Measurements from ENCODE around the gene CNTN5.

The CNTN5 gene

GRCh38 chr11:99192716-99193115 is 172.0 kb downstream of the CNTN5 start:
- no peak for DNase-seq
- Histone ChIP-seq H3K36me3 (replicated peaks) (no peaks in the 10 kb centered on the region), H3K27ac (no peak overlapping the region), H3K27me3 (replicated peaks) (no peaks in the 10 kb centered on the region), H3K4me3 (ENCODE audit: low read depth, low read length) (no peak overlapping the region)
- in situ Hi-C loops (cut with HindIII; ENCODE audit: low pct_ligation_motif_present, low sequenced_read_pairs) = no loop called here
- TF ChIP-seq CTCF (IDR thresholded peaks at IDR 0.05; ENCODE audit: low read depth, low read length, missing control alignments) = no peak

GRCh38 chr11:99197477-99197876 is 176.7 kb downstream of the CNTN5 start:
- Histone ChIP-seq H3K4me3 (ENCODE audit: low read depth, low read length) (no peak overlapping the region), H3K36me3 (replicated peaks) (no peaks in the 10 kb centered on the region), H3K27me3 (replicated peaks) (no peaks in the 10 kb centered on the region), H3K27ac (no peak overlapping the region)
- DNase-seq = no peak
- TF ChIP-seq CTCF (IDR thresholded peaks at IDR 0.05; ENCODE audit: low read depth, low read length, missing control alignments) = no peak
- in situ Hi-C loops (cut with HindIII; ENCODE audit: low pct_ligation_motif_present, low sequenced_read_pairs) = no loop called here

- in situ Hi-C loops (cut with HindIII; ENCODE audit: low pct_ligation_motif_present, low sequenced_read_pairs) = no loop called here
- no peak for DNase-seq
- no peak for TF ChIP-seq CTCF (IDR thresholded peaks at IDR 0.05; ENCODE audit: low read depth, low read length, missing control alignments)
- no peak overlapping the region for H3K27ac ChIP-seq
- H3K4me3 ChIP-seq (ENCODE audit: low read depth, low read length) = no peak overlapping the region
- H3K27me3 ChIP-seq (replicated peaks) = no peaks in the 10 kb centered on the region
- H3K36me3 ChIP-seq (replicated peaks) = no peaks in the 10 kb centered on the region
Observed at GRCh38 chr11:99198215-99198614, 177.5 kb downstream of the CNTN5 start.

GRCh38 chr11:99199341-99199740 is 178.6 kb downstream of the CNTN5 start:
- Histone ChIP-seq H3K36me3 (replicated peaks) (no peaks in the 10 kb centered on the region), H3K4me3 (ENCODE audit: low read depth, low read length) (no peak overlapping the region), H3K27ac (no peak overlapping the region), H3K27me3 (replicated peaks) (no peaks in the 10 kb centered on the region)
- TF ChIP-seq CTCF (IDR thresholded peaks at IDR 0.05; ENCODE audit: low read depth, low read length, missing control alignments) = no peak
- peak; percentile 27 for DNase-seq
- in situ Hi-C loops (cut with HindIII; ENCODE audit: low pct_ligation_motif_present, low sequenced_read_pairs) = no loop called here

GRCh38 chr11:99200720-99201119 is 180.0 kb downstream of the CNTN5 start:
- Histone ChIP-seq H3K27me3 (replicated peaks) (no peaks in the 10 kb centered on the region), H3K36me3 (replicated peaks) (no peaks in the 10 kb centered on the region), H3K27ac (no peak overlapping the region), H3K4me3 (ENCODE audit: low read depth, low read length) (no peak overlapping the region)
- no peak for DNase-seq
- in situ Hi-C loops (cut with HindIII; ENCODE audit: low pct_ligation_motif_present, low sequenced_read_pairs) = no loop called here
- no peak for TF ChIP-seq CTCF (IDR thresholded peaks at IDR 0.05; ENCODE audit: low read depth, low read length, missing control alignments)

- H3K27ac ChIP-seq = no peak overlapping the region
- no peak for TF ChIP-seq CTCF (IDR thresholded peaks at IDR 0.05; ENCODE audit: low read depth, low read length, missing control alignments)
- no peak for DNase-seq
- H3K27me3 ChIP-seq (replicated peaks) = no peaks in the 10 kb centered on the region
- H3K36me3 ChIP-seq (replicated peaks) = no peaks in the 10 kb centered on the region
- H3K4me3 ChIP-seq (ENCODE audit: low read depth, low read length) = no peak overlapping the region
- in situ Hi-C loops (cut with HindIII; ENCODE audit: low pct_ligation_motif_present, low sequenced_read_pairs) = no loop called here
Observed at GRCh38 chr11:99208813-99209212, 188.1 kb downstream of the CNTN5 start.
